ENCODE results near the gene HSDL2.
A peak's percentile ranks its signal among the peaks of the same experiment; 100 is the strongest.

The HSDL2 gene

GRCh38 chr9:112377684-112378327, 2.1 kb upstream of the HSDL2 start:
- H3K27ac ChIP-seq, result no peak overlapping the region
- TF ChIP-seq ZFX (IDR thresholded peaks at IDR 0.05) (no peak), CTCF (conservative IDR thresholded peaks at IDR 0.05) (no peak)

GRCh38 chr9:112378328-112379176, 1.4 kb upstream of the HSDL2 start:
- peak overlapping the region; percentile 94 for H3K27ac ChIP-seq
- TF ChIP-seq CTCF (conservative IDR thresholded peaks at IDR 0.05) (no peak), ZFX (IDR thresholded peaks at IDR 0.05) (no peak)

GRCh38 chr9:112379177-112380101, 469 bp upstream of the HSDL2 start:
- H3K27ac ChIP-seq, result peak overlapping the region; percentile 94
- TF ChIP-seq CTCF (conservative IDR thresholded peaks at IDR 0.05) (no peak), ZFX (IDR thresholded peaks at IDR 0.05) (peak; percentile 30; the same call in 1 of the 2 replicates)

- TF ChIP-seq CTCF (conservative IDR thresholded peaks at IDR 0.05) (no peak), ZFX (IDR thresholded peaks at IDR 0.05) (no peak)
- no peak overlapping the region for H3K27ac ChIP-seq
Measured at GRCh38 chr9:112380825-112381221, 915 bp downstream of the HSDL2 start.

- TF ChIP-seq ZFX (IDR thresholded peaks at IDR 0.05), result no peak
- TF ChIP-seq CTCF (conservative IDR thresholded peaks at IDR 0.05), result no peak
Measured at GRCh38 chr9:112382066-112382465, 2.2 kb downstream of the HSDL2 start.

GRCh38 chr9:112382501-112383364, 2.8 kb downstream of the HSDL2 start:
- H3K27ac ChIP-seq, result no peak overlapping the region
- no peak for TF ChIP-seq CTCF (conservative IDR thresholded peaks at IDR 0.05)

More at GRCh38 chr9:112382066-112382465, 2.2 kb downstream of the HSDL2 start:
- no peak overlapping the region for H3K27ac ChIP-seq

All from C4-2B (cell line).